ENCODE data around the gene NBDY.

NBDY gene

GRCh38 chrX:56811599-56811998 is 82.6 kb downstream of the NBDY start:
- DNase-seq (ENCODE audit: low spot score): no peak
- no peak for TF ChIP-seq CTCF (conservative IDR thresholded peaks at IDR 0.05; ENCODE audit: low read depth)
- ChIA-PET POLR2A (ENCODE audit: low non-redundant PET) (no interaction called here), CTCF (no interaction called here)
- peak overlapping the region; percentile 22; the same call in 1 of the 2 replicates for H3K27ac ChIP-seq

- no peak for TF ChIP-seq CTCF (conservative IDR thresholded peaks at IDR 0.05; ENCODE audit: low read depth)
- no peak for DNase-seq (ENCODE audit: low spot score)
- CTCF ChIA-PET: interaction anchor here (0.7 kb wide), 1 partner anchor 306 kb away, joined by 3 read pairs; no protein-coding TSS in a partner anchor
- peak overlapping the region; percentile 91 for H3K27ac ChIP-seq
- POLR2A ChIA-PET (ENCODE audit: low non-redundant PET): no interaction called here
Observed at GRCh38 chrX:56812515-56813105, 83.6 kb downstream of the NBDY start.

GRCh38 chrX:56813318-56813837 is 84.3 kb downstream of the NBDY start:
- POLR2A ChIA-PET (ENCODE audit: low non-redundant PET): no interaction called here
- CTCF ChIA-PET: no interaction called here
- DNase-seq (ENCODE audit: low spot score): peak; percentile 78
- no peak for TF ChIP-seq CTCF (conservative IDR thresholded peaks at IDR 0.05; ENCODE audit: low read depth)
- H3K27ac ChIP-seq: peak overlapping the region; percentile 91

- H3K27ac ChIP-seq: no peak overlapping the region
- ChIA-PET POLR2A (ENCODE audit: low non-redundant PET) (no interaction called here), CTCF (no interaction called here)
- no peak for DNase-seq (ENCODE audit: low spot score)
- TF ChIP-seq CTCF (conservative IDR thresholded peaks at IDR 0.05; ENCODE audit: low read depth): no peak
Observed at GRCh38 chrX:56817179-56817578, 88.1 kb downstream of the NBDY start.

GRCh38 chrX:56826020-56826419 is 97.0 kb downstream of the NBDY start:
- DNase-seq (ENCODE audit: low spot score): no peak
- POLR2A ChIA-PET (ENCODE audit: low non-redundant PET): no interaction called here
- TF ChIP-seq CTCF (conservative IDR thresholded peaks at IDR 0.05; ENCODE audit: low read depth): no peak
- H3K27ac ChIP-seq: no peak overlapping the region
- CTCF ChIA-PET: no interaction called here

GRCh38 chrX:56833626-56834025 is 104.6 kb downstream of the NBDY start:
- no peak for TF ChIP-seq CTCF (conservative IDR thresholded peaks at IDR 0.05; ENCODE audit: low read depth)
- CTCF ChIA-PET: no interaction called here
- peak; percentile 3 for DNase-seq (ENCODE audit: low spot score)
- no peak overlapping the region for H3K27ac ChIP-seq
- POLR2A ChIA-PET (ENCODE audit: low non-redundant PET): no interaction called here

Data from RWPE1 (cell line).